Measurements from ENCODE around the gene REV3L. TPM values are rescaled to one million over a fixed set of nuclear protein-coding genes. Genes with fewer than 3 reads are reported as not detected.

Gene REV3L
- total and polyA plus RNA-seq, 9 of the 15 experiments (the other 6 are each of a cell fraction or from before 2014, with no cell fraction given) = 5.5 to 24.4 (median 14.4) TPM

DNA sequence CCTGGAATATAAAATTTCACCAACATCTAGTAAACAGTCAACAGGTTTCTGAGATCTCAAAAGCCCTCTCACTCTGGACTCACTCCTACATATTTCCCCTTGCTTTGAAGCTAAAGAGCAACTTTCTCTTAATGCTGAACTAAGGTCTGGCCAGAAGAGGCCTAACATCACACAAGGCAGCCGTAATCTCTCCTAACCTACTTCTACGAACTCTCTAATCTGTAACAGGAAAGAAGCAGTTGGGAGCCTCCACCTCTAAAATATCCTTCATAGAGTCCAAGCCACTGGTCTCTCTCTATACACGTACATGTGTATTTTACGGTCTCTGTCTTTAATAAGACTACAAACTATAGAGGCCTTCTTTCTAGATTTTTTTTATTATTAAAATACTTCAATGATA lies 72.0 kb downstream of the REV3L start:
- peak overlapping the region in 1 of 2 experiments; percentile 37; a peak in 2 of 4 replicates for H3K9ac ChIP-seq (ENCODE audit: insufficient read depth in 1 of 2, low read depth in 2 of 2, low read length in 2 of 2)
- POLR2A ChIA-PET = no interaction called here
- no peaks in the 10 kb centered on the region for H3K27me3 ChIP-seq (ENCODE audit: control insufficient read depth in 2 of 2, insufficient read depth in 2 of 2, low read length in 2 of 2)
- ATAC-seq (peak; percentile 94), FAIRE-seq (peak; percentile 46), DNase-seq (ENCODE audit: extremely low read depth in 1 of 4, low spot score in 3 of 4) (peak in 2 of 4 experiments; percentile 41 to 62)
- 35% methylated on average over 4 of the region's 4 CpGs for WGBS (ENCODE audit: insufficient coverage, low coverage, missing lambda C conversion rate)
- H4K20me1 ChIP-seq (replicated peaks; ENCODE audit: control insufficient read depth, insufficient read depth, low read length) = no peaks in the 10 kb centered on the region
- intact Hi-C loops (cut with micrococcal nuclease) = no loop called here
- H3K36me3 ChIP-seq (ENCODE audit: control insufficient read depth, insufficient read depth, low read length) = peaks cover 55% of the 10 kb centered on the region
- in situ Hi-C loops (cut with MboI) = no loop called here
- H3K27ac ChIP-seq (ENCODE audit: extremely low read depth, low read depth, low read length) = peak overlapping the region; percentile 72; the same call in 2 of the 3 replicates
- BruUV-seq (replicated peaks) = no TSS peak
- H3K4me2 ChIP-seq (ENCODE audit: insufficient read depth, low read length) = peak overlapping the region; percentile 32; the same call in 1 of the 2 replicates
- H3K79me2 ChIP-seq (ENCODE audit: control insufficient read depth, insufficient read depth, low read length) = no peaks in the 10 kb centered on the region; the same call in 2 of the 3 replicates
- peak overlapping the region; percentile 40; the same call in 1 of the 2 replicates for H2AFZ ChIP-seq (ENCODE audit: low read depth, low read length)
- CTCF ChIA-PET (ENCODE audit: low intra/inter-chr PET ratio) = no interaction called here
- H3K4me1 ChIP-seq (replicated peaks in 1 of 2; ENCODE audit: control insufficient read depth in 2 of 2, insufficient read depth in 2 of 2, low read length in 2 of 2) = peaks cover 0 to 11% of the 10 kb centered on the region in 2 experiments; a peak in 2 of 5 replicates
- no peaks in the 10 kb centered on the region for H3K9me1 ChIP-seq (ENCODE audit: control insufficient read depth, insufficient read depth, low read length)
- no peak overlapping the region for H3K4me3 ChIP-seq
- no peaks in the 10 kb centered on the region for H3K9me3 ChIP-seq (replicated peaks; ENCODE audit: control insufficient read depth, insufficient read depth, low read depth, low read length)
- TF ChIP-seq ZNF695 (CRISPR knock-in tag; IDR thresholded peaks at IDR 0.05) = no peak
- TF ChIP-seq, protein P1, sequence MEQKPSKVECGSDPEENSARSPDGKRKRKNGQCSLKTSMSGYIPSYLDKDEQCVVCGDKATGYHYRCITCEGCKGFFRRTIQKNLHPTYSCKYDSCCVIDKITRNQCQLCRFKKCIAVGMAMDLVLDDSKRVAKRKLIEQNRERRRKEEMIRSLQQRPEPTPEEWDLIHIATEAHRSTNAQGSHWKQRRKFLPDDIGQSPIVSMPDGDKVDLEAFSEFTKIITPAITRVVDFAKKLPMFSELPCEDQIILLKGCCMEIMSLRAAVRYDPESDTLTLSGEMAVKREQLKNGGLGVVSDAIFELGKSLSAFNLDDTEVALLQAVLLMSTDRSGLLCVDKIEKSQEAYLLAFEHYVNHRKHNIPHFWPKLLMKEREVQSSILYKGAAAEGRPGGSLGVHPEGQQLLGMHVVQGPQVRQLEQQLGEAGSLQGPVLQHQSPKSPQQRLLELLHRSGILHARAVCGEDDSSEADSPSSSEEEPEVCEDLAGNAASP (IDR thresholded peaks at IDR 0.05) = no peak
- TF ChIP-seq SRF (CRISPR knock-in tag; IDR thresholded peaks at IDR 0.05) = no peak
- no peak for TF ChIP-seq ZNF77 (CRISPR knock-in tag; IDR thresholded peaks at IDR 0.05)
- no peak for TF ChIP-seq ZNF507 (tag; conservative IDR thresholded peaks at IDR 0.05)
- TF ChIP-seq ZNF253 (CRISPR knock-in tag; conservative IDR thresholded peaks at IDR 0.05) = no peak
- TF ChIP-seq, protein P2, sequence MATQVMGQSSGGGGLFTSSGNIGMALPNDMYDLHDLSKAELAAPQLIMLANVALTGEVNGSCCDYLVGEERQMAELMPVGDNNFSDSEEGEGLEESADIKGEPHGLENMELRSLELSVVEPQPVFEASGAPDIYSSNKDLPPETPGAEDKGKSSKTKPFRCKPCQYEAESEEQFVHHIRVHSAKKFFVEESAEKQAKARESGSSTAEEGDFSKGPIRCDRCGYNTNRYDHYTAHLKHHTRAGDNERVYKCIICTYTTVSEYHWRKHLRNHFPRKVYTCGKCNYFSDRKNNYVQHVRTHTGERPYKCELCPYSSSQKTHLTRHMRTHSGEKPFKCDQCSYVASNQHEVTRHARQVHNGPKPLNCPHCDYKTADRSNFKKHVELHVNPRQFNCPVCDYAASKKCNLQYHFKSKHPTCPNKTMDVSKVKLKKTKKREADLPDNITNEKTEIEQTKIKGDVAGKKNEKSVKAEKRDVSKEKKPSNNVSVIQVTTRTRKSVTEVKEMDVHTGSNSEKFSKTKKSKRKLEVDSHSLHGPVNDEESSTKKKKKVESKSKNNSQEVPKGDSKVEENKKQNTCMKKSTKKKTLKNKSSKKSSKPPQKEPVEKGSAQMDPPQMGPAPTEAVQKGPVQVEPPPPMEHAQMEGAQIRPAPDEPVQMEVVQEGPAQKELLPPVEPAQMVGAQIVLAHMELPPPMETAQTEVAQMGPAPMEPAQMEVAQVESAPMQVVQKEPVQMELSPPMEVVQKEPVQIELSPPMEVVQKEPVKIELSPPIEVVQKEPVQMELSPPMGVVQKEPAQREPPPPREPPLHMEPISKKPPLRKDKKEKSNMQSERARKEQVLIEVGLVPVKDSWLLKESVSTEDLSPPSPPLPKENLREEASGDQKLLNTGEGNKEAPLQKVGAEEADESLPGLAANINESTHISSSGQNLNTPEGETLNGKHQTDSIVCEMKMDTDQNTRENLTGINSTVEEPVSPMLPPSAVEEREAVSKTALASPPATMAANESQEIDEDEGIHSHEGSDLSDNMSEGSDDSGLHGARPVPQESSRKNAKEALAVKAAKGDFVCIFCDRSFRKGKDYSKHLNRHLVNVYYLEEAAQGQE (IDR thresholded peaks at IDR 0.05; ENCODE audit: borderline replicate concordance) = peak; percentile 27; the same call in 1 of the 2 replicates
- TF ChIP-seq, protein P2 (CRISPR knock-in tag; IDR thresholded peaks at IDR 0.05; ENCODE audit: low read depth) = no peak
- TF ChIP-seq ZNF174 (CRISPR knock-in tag; IDR thresholded peaks at IDR 0.05) = no peak
- TF ChIP-seq, protein P3, sequence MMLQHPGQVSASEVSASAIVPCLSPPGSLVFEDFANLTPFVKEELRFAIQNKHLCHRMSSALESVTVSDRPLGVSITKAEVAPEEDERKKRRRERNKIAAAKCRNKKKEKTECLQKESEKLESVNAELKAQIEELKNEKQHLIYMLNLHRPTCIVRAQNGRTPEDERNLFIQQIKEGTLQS (IDR thresholded peaks at IDR 0.05) = no peak
- TF ChIP-seq, protein P3 (CRISPR knock-in tag; conservative IDR thresholded peaks at IDR 0.05) = no peak
